D341Med (cell line): Measurements from ENCODE around the gene TOX2.

Experiments
- DNase-seq: peaks from one replicate; pipeline ENCODE4 v3.0.0; 2012; ENCODE audit warnings: low spot score

TOX2 gene

DNA sequence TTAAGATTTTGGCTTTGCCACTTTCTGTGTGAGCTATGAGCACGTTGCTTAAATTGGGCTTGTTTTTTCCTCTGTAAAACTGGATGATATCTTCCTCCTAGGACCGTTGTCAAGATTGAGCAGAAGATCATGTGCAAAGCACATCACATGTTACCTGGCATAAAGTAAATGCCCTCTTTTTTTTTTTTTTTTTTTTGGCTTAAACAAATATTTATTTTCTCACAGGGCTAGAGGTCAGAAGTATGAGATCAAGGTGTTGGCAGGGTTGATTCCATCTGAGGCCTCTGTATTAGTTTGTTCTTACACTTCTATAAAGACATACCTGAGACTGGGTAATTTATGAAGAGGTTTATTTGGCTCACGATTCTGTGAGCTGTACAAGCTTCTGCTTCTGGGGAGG is 42.7 kb downstream of the TOX2 start:
- DNase-seq = no peak

DNA sequence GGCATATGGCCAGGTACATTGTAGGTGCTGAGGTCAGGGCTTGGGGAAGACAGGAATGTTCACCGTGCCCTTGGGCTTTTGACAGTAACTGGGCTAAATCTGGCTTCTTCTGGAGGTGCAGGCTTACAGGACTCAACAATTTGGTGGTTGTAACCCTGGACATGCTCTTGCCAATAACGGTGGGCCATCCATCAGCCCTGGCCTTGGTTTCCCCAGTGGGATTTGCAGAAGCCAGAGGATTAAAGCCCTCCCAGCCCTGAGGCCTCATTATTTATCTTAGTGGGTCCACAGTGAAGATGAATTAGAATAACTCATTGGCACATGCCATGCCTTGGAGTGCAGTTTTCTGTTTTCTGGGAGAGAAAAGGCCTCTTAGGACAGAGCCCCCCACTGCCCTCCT is 44.0 kb downstream of the TOX2 start:
- no peak for DNase-seq

DNA sequence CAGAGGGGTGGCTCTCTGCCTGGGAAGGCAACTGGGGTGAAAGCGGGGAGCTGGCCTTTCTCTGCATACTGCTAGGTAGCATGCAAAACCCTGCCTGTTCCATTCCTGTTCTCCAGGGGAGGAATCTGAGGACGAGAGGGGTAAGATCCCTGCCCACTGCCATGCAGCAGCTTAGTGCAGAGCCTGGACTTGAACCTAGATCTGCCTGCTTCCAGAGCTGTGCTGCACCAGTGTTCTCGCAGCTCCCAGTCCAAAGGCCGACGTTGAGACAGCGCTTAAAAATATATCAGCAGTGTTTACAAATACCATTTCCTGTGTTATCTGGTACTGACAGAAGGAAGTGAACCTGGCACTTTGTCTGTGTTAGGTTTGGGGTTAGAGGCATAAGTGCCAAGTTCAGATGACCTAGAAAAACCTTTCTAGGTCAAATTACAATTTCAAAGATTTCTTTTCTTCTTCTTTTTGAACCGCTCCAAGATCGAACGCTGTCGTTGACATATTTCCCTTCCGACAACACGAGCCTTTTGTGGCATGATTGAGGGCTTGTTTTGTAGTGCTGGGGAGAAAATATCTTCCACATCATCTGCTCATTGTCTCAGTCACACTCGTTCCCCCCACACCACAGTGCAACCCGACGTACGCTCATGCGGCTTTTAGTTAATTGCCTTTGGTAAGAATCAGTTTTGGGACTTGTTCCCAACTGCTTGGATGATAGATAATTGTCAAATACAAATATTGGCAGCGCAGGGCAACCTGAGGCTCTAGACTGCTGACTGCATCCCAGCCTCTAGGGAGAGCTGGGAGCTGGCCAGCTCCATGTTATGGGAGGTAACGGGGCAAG is 44.6 kb downstream of the TOX2 start:
- DNase-seq = no peak

DNA sequence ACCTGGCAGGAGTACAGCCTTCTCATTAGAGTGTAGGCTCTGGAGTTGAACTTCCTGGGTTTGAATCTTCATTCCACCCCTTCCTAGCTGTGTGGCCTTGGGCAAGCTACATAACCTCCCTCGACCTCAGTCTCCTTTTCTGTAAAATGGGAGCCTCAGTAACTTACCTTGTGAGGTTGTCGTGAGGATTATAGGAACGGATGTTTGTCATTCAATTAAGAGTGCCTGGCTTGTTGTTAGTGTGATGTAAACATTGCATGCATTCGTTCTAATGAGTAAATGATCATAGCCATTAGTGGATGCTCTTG is 45.2 kb downstream of the TOX2 start:
- no peak for DNase-seq

DNA sequence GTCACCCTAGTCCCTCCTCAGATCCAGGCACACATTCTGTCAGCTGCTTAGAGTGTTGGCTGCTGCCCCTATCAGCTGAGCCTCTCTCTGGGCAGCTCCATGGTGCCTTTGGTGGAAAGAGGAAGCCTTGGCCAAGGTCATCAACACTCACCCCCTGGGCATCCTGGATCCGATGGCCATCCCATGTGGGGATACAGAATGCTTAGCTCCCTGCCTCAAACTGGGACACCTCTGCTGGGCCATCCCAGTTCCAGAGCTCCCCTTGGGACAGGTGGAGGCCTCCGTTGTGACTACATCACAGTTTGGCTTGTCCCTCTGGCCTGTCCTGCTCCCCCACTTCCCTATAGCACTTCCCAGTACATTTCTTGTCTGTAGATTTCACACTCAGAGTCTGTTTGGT is 45.6 kb downstream of the TOX2 start:
- no peak for DNase-seq

DNA sequence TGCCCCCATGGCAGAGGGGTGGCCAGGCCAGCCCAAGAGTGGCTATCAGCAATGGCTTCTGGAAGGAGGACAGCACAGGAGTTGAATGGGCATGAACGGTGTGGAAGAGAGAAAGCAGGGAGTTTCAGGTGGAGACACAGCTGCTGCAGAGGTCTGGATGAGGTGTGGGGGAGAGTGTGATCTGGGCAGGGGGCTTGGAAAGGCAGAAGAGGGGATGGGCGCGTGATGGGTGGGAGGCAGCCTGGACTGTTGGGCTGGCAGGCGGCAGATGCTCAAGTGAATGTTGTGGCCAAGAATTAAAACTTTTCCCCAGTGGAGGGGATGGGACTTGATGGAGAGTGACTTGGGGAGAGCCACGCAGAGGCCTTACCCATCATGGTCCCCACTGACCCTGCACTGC is 46.5 kb downstream of the TOX2 start:
- DNase-seq = no peak

DNA sequence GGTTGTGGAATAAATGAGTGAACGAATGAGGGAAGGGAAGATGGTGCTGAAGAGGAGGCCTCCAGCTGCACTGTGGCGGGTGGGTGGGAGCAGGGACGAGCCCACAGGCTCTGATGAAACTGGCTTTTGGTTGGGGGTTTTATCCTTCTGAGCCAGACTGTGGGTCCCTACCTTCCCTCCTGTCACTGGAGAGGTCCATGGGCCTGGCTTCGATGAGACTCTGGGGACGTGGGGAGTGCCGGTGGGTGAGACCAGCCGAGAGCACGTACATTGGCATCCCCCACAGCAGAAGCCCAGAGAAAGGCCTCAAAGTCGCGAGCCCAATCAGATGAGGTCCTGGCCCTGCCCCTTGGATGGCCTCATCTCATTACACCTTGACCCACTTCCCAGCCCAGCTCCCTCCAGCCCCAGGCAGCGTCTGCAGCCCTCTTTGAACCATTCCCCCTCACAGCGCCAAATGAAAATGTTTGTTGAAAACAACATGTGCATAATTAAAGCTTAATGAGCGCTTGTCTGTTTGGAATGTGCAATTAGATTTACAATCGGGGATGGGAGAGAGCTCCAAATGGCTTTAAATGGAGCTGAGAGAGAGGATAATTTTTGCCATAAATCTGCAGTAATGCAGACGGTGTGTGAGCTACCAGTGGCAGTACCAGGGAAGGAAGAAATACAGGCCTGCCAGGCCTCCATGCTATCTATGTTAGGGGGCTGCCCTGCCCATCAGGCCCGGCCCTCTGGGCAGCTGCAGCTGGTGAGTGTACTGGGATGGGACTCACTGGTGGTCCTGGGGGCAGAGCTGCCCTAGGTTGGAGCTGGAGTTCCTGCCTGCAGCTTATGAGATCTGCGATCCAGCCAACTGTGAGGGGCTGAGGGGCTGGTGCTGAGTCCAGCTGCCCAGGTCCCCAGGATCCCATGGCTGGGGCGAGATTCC is 47.2 kb downstream of the TOX2 start:
- no peak for DNase-seq

DNA sequence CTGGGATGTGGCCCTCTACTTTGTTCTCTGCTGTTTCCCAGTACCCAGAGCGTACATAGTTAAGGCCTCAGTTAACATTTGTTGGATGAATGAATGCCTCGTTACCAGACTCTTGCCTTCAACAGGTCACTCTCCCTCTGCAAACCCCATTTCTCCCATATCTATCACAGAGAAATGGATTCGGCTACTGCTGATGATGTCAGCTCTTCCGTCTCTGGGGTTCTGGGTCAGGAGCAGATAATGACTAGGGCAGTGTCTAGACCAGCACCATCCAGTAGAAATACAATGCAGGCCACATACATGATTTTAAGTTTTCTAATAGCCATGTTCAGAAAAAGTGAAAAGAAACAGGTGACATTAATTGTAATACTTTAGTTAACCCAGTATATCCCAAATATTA is 47.9 kb downstream of the TOX2 start:
- no peak for DNase-seq

DNA sequence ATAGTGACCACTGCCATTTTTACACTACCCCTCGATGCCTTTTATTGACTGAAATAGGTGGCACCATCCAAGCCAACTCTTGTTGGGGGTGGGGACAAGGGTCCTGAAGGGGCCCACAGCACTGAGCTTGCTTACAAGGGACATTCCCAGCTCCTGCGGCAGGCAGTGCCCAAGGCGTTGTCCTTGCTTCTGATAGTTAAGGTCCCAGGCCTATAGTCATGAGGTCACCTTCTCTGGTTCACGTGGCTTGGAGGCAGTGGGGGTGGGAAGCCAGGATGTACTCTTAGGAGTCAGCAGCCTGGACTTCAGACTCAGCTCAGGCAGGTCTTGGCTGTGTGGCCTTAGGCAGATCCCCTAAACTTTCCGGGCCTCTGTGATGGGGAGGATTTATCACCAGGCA is 48.6 kb downstream of the TOX2 start:
- no peak for DNase-seq

DNA sequence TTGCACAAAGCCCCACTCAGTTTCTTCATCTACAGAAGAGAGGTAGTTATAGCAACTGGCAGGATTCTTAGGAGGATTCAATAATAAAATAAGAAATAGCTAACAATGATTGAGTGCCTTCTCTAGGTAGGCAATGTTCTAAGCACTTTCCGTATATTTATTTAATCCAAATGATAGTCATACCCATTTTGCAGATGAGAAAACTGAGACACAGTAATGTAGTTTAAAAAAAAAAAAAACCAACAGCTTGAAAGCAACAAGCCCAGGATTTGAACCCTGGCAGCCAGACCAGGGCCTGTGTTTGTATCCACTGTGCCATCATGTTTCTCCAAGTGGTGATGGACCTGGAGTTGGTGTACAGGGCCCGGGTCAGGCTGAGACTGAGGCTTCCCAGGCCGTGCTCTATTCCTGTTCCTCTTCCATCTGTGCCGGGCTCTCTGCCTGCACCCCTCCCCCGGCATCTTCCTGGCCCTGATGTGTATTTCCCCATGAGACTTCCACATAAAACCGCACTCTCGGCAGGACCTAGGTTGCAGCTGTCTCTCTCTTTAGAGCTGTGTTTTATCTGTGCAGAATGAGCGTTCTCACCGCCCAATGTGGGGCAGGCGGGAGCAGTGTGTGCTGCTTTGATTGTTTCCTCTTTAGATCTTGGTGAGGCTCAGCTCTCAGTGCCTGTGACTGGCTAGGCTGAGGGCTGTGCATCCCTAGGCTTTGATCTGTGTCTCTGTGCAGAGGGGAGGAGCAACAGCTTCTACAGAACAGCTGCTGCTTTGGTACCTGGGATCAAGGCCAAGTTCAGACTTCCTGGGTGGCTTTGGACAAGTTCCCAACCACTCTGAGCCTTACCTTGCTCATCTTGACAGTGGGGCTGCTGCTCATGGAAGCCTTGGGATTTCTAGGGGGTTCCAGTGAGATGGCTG is 49.5 kb downstream of the TOX2 start:
- no peak for DNase-seq

DNA sequence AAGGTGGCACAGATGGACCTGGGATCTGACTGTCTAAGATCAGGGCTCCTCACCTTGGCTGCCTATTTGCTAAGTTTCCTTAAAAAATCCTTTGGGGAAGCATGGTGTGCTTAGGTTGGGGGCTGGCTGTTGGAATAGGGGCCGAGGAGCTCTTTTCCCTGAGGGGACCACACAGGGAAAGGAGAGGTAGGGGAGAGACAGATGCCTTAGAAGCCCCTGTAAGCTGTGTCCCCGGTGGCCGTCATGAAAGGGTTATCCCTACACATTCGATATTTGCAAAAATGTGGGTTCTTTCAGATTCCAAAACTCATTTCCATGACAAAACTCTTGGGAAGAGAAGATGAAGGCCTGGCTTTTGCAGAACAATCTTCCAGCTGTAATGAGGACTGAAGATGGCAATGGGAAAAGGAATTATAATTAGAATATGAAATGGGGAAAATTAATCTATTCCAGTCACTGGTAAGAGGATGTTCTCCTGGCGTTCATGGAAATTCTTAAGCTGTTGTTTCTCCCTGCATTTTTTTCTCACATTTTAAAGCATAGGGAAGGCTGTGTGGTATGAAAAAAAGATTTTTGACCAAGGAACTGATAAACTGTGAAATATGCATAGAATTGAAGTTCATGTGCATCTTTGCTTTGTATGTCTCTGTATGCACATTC is 53.8 kb downstream of the TOX2 start:
- no peak for DNase-seq

DNA sequence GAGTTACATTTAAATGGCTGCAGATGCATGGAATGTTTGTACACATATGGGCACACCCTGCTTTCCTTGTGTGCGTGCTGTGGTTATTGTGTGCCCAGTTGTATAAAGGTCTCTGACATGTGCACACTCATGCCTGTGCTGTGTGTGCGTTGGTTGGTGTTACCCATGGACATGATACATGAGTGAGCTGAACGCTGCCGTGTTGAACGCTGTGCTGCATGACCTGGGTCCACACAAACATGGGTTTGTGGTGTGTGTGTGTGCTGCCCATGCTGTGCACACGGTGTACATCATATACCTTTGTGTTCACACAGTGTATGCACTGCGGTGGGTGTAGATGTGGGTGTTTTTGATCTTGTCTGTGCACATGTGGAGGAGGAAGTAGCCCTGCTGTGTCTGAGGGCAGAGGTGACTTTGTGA is 54.4 kb downstream of the TOX2 start:
- no peak for DNase-seq

DNA sequence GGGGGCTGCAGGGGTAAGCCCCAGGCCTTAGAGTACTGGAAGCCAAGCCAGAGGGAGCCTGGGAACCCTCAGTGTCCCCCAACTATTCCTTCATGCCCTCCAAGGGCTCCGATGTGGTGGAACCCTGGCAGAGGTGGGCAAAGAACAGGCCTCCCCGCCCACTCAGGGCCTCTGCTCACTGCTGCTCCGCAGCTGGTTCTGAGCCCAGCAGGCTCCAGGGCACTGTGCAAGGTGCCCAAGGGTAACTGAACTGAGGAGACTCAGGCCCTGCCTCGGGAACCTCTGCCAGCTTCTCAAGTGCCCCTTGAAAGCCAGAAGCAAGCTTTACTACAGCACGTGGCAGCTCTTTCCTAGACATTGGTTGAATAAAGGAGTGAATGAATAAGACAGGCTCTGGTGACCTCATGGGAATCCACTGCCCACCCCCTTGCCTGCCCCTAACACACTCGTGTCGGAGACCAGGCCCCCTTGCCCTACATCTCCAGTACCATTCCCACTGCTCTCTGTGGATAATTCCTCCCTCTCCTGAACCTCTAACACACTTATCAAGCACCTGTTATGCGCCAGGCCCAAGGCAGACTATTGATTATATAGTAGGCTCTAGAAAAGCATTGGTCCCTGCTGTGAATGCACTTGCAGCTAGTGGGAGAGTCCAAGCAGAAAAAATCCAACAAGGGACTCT is 55.0 kb downstream of the TOX2 start:
- no peak for DNase-seq

DNA sequence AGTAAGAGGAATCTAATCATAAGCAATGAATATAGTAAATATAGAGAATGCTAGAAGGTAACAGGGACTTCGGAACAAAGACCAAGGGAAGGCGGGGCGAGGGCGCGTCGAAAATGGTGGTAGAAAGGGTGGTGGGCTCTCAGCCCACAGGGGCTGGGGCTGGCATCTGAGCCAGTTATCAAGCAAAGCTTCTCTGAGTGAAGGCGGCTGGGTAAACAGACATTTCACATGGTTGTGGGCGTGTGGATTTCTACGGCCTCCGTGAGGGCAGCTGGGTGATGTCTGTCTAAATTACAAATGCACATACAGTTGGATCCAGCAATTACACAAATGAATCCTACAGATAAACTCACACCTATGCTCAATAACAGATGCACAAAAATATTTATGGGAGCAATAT is 56.6 kb downstream of the TOX2 start:
- no peak for DNase-seq

DNA sequence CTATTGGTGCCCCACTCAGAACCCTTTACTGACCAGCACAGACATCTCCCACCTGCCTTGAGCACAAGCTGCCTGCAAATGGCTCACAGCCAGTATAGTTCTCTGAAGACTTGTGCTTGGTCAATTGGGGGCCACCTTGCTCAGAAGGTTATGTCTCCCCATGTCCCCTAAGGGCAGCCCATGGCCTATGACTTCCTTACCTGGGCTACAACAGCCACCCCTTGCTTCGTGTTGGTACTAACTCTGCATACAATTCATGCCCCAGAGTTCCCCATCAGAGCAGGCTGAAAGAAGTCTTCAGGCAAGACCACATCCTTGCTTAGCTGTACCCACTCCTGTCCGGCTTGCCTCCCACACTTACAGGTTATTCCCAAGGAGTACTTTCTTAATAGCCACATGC is 57.4 kb downstream of the TOX2 start:
- DNase-seq = no peak

DNA sequence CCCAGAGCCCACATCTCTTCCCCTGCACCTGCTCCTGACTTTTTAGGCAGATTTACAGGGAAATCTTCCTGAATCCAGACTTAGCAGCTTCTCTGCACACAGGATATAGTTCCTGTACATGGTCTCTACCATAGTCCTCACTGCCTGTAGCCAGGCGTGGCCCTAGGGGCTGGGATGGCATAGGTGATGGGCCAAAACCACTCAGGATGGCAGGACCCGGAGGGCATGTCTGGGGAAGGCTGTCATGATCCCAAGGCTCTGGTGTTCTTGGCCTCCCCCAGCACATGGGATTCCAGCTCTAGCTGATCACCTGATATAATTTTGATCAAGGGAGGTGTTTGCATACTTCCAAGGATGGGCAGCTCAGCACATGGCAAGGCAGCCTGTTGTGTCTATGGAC is 58.0 kb downstream of the TOX2 start:
- DNase-seq = no peak

DNA sequence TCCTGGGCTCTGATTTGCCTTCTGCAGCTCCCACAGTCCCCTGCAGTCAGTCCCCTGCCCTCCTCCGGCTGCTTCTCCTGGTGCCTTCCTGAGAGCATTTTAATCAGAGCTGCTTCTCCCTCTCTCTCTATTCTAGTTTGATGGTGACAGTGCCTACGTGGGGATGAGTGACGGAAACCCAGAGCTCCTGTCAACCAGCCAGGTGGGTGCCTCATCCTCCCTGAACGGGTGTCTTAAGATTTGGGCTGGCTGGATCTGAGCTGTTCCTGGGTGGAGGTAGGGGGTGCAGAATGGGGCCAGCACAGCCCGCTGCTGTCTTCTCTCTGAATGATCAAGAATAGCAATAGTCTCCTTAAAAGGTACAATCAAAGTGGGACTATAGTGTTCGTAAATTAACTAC is 58.6 kb downstream of the TOX2 start:
- no peak for DNase-seq

DNA sequence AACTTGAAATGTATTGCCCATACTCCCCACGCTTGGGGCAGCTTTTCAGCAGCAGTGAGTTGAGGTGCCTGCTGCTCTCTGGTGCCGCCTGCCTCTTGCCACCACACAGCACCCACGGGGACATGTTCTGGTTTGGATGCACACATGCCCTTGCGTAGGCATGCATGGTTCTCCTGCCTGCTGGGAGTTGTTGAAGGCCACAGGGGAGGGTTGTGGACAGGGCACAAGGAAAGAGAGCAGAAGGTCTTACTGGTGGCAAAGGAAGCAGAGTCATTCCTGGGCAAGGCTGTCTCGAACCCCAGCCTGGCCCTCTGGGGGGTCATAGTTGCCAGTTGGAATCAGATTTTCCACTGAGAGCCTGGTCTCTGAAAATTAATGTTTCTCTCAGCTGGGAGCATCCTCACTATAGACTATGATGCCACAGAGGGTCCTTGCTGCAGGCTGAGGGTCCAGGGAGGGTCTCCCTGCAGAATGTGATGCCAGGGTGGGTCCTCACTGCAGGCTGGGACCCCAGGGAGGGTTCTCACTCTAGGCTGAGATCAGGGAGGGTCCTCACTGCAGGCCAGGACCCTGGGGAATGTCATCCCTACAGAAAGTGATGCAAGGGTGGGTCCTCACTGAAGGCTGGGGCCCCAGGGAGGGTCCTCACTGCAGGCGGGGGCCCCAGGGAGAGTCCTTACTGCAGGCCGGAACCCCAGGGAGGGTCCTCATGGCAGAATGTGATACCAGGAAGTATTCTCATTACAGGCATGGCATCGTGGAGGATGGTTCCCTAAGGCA is 59.2 kb downstream of the TOX2 start:
- DNase-seq = no peak

DNA sequence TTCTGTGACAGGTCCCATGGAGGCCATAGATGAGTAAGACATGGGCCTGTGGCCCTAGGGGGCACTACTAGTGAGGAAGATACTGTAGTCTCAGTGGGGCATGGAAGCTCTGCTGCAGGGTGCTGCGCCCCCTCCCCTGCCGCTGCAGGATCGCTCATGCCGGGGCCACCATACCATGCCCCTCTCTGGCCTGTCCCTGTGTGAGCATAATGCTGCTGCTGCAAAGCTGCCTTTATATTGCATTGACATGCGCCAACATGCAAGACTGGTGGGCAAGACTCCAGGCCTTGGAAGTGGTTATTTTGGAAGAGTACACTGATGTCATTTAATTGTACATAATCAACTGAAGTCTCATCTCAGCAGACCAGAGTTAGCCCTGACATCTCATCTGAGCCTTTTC is 60.0 kb downstream of the TOX2 start:
- DNase-seq = no peak

DNA sequence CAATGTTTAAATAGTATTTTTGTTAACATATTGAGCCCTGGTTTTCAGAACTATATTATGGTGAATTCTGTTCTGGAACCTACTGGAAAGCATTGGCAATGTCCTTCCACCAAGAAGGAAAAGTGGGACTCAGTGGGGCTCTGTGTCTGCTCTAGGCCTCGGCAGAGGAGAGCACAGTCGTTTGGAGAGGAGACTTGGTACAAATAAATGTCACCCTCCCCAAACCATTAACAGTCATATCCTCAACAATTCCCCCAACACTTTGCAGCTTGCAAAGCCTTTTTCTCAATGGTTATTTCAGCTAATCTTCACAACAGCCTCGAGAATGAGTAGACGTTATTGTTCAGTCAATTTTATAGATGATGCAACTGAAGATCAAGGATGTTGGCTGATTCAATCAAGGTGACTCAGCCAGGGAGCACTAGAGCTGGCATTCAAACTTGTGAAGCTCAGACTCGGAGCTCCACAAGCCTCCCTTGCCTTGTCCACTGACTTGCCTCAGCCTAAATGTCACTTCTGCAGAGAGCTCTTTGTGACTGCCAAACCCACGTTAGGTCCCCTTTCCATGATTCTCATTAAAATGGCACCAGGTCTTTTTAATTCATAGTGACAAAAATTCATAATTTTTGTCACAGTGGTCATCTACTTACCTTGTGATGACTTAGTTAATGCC is 60.6 kb downstream of the TOX2 start:
- no peak for DNase-seq
